ENCODE data around the gene CFAP77.

GRCh38 chr9:132458432-132458831 lies 48.4 kb downstream of the CFAP77 start:
- TF ChIP-seq, protein P1, sequence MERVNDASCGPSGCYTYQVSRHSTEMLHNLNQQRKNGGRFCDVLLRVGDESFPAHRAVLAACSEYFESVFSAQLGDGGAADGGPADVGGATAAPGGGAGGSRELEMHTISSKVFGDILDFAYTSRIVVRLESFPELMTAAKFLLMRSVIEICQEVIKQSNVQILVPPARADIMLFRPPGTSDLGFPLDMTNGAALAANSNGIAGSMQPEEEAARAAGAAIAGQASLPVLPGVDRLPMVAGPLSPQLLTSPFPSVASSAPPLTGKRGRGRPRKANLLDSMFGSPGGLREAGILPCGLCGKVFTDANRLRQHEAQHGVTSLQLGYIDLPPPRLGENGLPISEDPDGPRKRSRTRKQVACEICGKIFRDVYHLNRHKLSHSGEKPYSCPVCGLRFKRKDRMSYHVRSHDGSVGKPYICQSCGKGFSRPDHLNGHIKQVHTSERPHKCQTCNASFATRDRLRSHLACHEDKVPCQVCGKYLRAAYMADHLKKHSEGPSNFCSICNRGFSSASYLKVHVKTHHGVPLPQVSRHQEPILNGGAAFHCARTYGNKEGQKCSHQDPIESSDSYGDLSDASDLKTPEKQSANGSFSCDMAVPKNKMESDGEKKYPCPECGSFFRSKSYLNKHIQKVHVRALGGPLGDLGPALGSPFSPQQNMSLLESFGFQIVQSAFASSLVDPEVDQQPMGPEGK (CRISPR knock-in tag; IDR thresholded peaks at IDR 0.05; ENCODE audit: borderline replicate concordance) = no peak
- no peak for TF ChIP-seq ZFP30 (CRISPR knock-in tag; IDR thresholded peaks at IDR 0.05)
- TF ChIP-seq, protein P2, sequence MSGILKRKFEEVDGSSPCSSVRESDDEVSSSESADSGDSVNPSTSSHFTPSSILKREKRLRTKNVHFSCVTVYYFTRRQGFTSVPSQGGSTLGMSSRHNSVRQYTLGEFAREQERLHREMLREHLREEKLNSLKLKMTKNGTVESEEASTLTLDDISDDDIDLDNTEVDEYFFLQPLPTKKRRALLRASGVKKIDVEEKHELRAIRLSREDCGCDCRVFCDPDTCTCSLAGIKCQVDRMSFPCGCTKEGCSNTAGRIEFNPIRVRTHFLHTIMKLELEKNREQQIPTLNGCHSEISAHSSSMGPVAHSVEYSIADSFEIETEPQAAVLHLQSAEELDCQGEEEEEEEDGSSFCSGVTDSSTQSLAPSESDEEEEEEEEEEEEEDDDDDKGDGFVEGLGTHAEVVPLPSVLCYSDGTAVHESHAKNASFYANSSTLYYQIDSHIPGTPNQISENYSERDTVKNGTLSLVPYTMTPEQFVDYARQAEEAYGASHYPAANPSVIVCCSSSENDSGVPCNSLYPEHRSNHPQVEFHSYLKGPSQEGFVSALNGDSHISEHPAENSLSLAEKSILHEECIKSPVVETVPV (CRISPR knock-in tag; IDR thresholded peaks at IDR 0.05) = no peak
- TF ChIP-seq, protein P3, sequence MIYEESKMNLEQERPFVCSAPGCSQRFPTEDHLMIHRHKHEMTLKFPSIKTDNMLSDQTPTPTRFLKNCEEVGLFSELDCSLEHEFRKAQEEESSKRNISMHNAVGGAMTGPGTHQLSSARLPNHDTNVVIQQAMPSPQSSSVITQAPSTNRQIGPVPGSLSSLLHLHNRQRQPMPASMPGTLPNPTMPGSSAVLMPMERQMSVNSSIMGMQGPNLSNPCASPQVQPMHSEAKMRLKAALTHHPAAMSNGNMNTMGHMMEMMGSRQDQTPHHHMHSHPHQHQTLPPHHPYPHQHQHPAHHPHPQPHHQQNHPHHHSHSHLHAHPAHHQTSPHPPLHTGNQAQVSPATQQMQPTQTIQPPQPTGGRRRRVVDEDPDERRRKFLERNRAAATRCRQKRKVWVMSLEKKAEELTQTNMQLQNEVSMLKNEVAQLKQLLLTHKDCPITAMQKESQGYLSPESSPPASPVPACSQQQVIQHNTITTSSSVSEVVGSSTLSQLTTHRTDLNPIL (CRISPR knock-in tag; IDR thresholded peaks at IDR 0.05; ENCODE audit: low read depth) = no peak

Data from SK-N-SH treated with all-trans-retinoic acid at 6 μM for 48 hours (cell line).